GM23338 (cell line): Measurements from ENCODE around the gene EFCAB10. TPM values are rescaled to one million over a fixed set of nuclear protein-coding genes. Genes with fewer than 3 reads are reported as not detected.

Source experiments
- ATAC-seq: fragments of 200-7000 bp; cut with Tn5 transposase; 3 replicates; pipeline ENCODE4 v1.9.1; 2020
- DNase-seq: peaks from one replicate; pipeline ENCODE4 v3.0.0-alpha.2; 2015; ENCODE audit warnings: low spot score
- H2AFZ ChIP-seq: fragments of 200-600 bp; sonication (generic); 2 replicates; pipeline ENCODE4 v1.8.0; 2016; ENCODE audit warnings: antibody characterized with exemption, mild to moderate bottlenecking, moderate library complexity
- H3F3A ChIP-seq: fragments of 200-600 bp; sonication (generic); replicated peaks from 2 replicates; pipeline ENCODE4 v1.8.0; 2017; ENCODE audit warnings: antibody characterized with exemption, mixed run types, low read depth
- H3K27ac ChIP-seq: fragments of 200-600 bp; sonication (generic); 2 replicates; pipeline ENCODE4 v1.6.1; 2016; ENCODE audit warnings: low read depth
- H3K27me3 ChIP-seq: fragments of 200-600 bp; sonication (generic); 2 replicates; pipeline ENCODE4 v1.8.0; 2016; ENCODE audit warnings: mild to moderate bottlenecking, mixed run types, moderate library complexity; ENCODE audit not compliant: insufficient read depth
- H3K36me3 ChIP-seq: fragments of 200-600 bp; sonication (generic); 2 replicates; pipeline ENCODE4 v1.8.0; 2016; ENCODE audit warnings: mild to moderate bottlenecking; ENCODE audit not compliant: insufficient read depth
- H3K4me1 ChIP-seq: fragments of 200-600 bp; sonication (generic); 2 replicates; pipeline ENCODE4 v1.8.0; 2016; ENCODE audit warnings: mild to moderate bottlenecking, moderate library complexity; ENCODE audit not compliant: insufficient read depth
- H3K4me2 ChIP-seq: fragments of 200-600 bp; sonication (generic); 2 replicates; pipeline ENCODE4 v1.7.1; 2017; ENCODE audit warnings: mixed run types
- H3K4me3 ChIP-seq: fragments of 200-600 bp; sonication (generic); 2 replicates; pipeline ENCODE4 v1.6.1; 2016; ENCODE audit warnings: mixed run types
- H3K79me2 ChIP-seq: fragments of 200-600 bp; sonication (generic); replicated peaks from 2 replicates; pipeline ENCODE4 v1.8.0; 2017; ENCODE audit warnings: mild to moderate bottlenecking; ENCODE audit not compliant: insufficient read depth
- H3K9me2 ChIP-seq: fragments of 200-600 bp; sonication (generic); 2 replicates; pipeline ENCODE4 v1.8.0; 2017; ENCODE audit not compliant: insufficient read depth
- H4K20me1 ChIP-seq: fragments of 200-600 bp; sonication (generic); replicated peaks from 2 replicates; pipeline ENCODE4 v1.8.0; 2017; ENCODE audit warnings: mild to moderate bottlenecking; ENCODE audit not compliant: insufficient read depth
- H3K27ac Mint-ChIP-seq: 2 replicates; pipeline ENCODE4 v1.8.0; 2020; ENCODE audit warnings: inconsistent platforms, mild to moderate bottlenecking, moderate library complexity, mixed read lengths
- H3K27me3 Mint-ChIP-seq: 3 replicates; pipeline ENCODE4 v1.8.0; 2022; ENCODE audit warnings: low read depth, mild to moderate bottlenecking, moderate library complexity, mixed read lengths, inconsistent platforms; ENCODE audit not compliant: insufficient read depth, poor library complexity
- H3K36me3 Mint-ChIP-seq: 3 replicates; pipeline ENCODE4 v1.8.0; 2021; ENCODE audit warnings: low read depth, mild to moderate bottlenecking, inconsistent platforms, moderate library complexity, mixed read lengths
- H3K4me1 Mint-ChIP-seq: 3 replicates; pipeline ENCODE4 v1.8.0; 2020; ENCODE audit warnings: mild to moderate bottlenecking, inconsistent platforms, mixed read lengths
- H3K4me3 Mint-ChIP-seq: 3 replicates; pipeline ENCODE4 v1.8.0; 2021; ENCODE audit warnings: moderate library complexity, mild to moderate bottlenecking, inconsistent platforms, mixed read lengths
- H3K9me3 Mint-ChIP-seq: 3 replicates; pipeline ENCODE4 v1.8.0; 2020; ENCODE audit warnings: moderate library complexity, mild to moderate bottlenecking, inconsistent platforms, mixed read lengths
- CREB1 ChIP-seq: fragments of 250-450 bp; sonication (Bioruptor Pico); IDR thresholded peaks from 2 replicates; pipeline ENCODE4 v1.5.0; 2020; ENCODE audit warnings: low read depth, mild to moderate bottlenecking, moderate library complexity
- EZH2 ChIP-seq: fragments of 200-600 bp; sonication (generic); IDR thresholded peaks from one replicate; pipeline ENCODE4 v1.8.0; 2017; ENCODE audit warnings: antibody characterized with exemption, mild to moderate bottlenecking, low read depth; ENCODE audit not compliant: unreplicated experiment
- EZH2phosphoT487 ChIP-seq: fragments of 200-600 bp; sonication (generic); IDR thresholded peaks from one replicate; pipeline ENCODE4 v1.8.1; 2018; ENCODE audit warnings: antibody characterized with exemption; ENCODE audit not compliant: unreplicated experiment
- JUNB ChIP-seq: IDR thresholded peaks from one replicate; pipeline ENCODE4 v1.6.1; 2016; ENCODE audit warnings: antibody characterized with exemption; ENCODE audit not compliant: unreplicated experiment
- NANOG ChIP-seq: IDR thresholded peaks from 2 replicates; pipeline ENCODE4 v1.6.1; 2016; ENCODE audit warnings: antibody characterized with exemption, borderline replicate concordance
- POLR2AphosphoS5 ChIP-seq: IDR thresholded peaks from 2 replicates; pipeline ENCODE4 v1.6.1; 2016; ENCODE audit warnings: antibody characterized with exemption, low read depth
- STAT1 ChIP-seq: IDR thresholded peaks from one replicate; pipeline ENCODE4 v1.6.1; 2016; ENCODE audit warnings: antibody characterized with exemption; ENCODE audit not compliant: unreplicated experiment
- ZNF114 ChIP-seq: fragments of 250-450 bp; sonication (Bioruptor Pico); IDR thresholded peaks from 2 replicates; pipeline ENCODE4 v1.5.0; 2020; ENCODE audit warnings: mild to moderate bottlenecking, moderate library complexity
- ZNF331 ChIP-seq: fragments of 250-450 bp; sonication (Bioruptor Pico); IDR thresholded peaks from 2 replicates; pipeline ENCODE4 v1.5.0; 2020; ENCODE audit warnings: low read depth, mild to moderate bottlenecking, moderate library complexity
- polyA plus RNA-seq: library from polyadenylated mRNA; unstranded; fragments of >200 nt; fragmentation: Nextera tagmentation; extraction: Ambion mirVana; gene quantifications from 2 replicates; pipeline ENCODE4 v1.2.1, GENCODE V29; 2016
- total RNA-seq: library from RNA; depleted of rRNA; stranded (reverse); fragments of >200 nt; shearing (Covaris generic); gene quantifications from 2 replicates; pipeline ENCODE4 v1.2.3, GENCODE V29; 2014
- TF ChIP-seq, protein P1 (sequence below): IDR thresholded peaks from one replicate; pipeline ENCODE4 v1.6.1; 2018; ENCODE audit warnings: antibody characterized with exemption; ENCODE audit not compliant: unreplicated experiment
- TF ChIP-seq, protein P2 (sequence below), 2 experiments: fragments of 200-600 bp in 1 of 2; sonication (generic) in 1 of 2; conservative IDR thresholded peaks; 2 replicates each; pipeline versions ENCODE4 v1.5.1 to v1.6.1; 2016 to 2017; ENCODE audit warnings: antibody characterized with exemption in 2 of 2, low read depth in 2 of 2, mild to moderate bottlenecking in 2 of 2, moderate library complexity in 1 of 2
- TF ChIP-seq, protein P3 (sequence below): IDR thresholded peaks from 2 replicates; pipeline ENCODE4 v1.6.1; 2016; ENCODE audit warnings: antibody characterized with exemption
- TF ChIP-seq, protein P4 (sequence below): fragments of 250-450 bp; sonication (Bioruptor Pico); IDR thresholded peaks from 2 replicates; pipeline ENCODE4 v1.5.0; 2020; ENCODE audit warnings: mild to moderate bottlenecking, moderate library complexity

EFCAB10 gene
- total and polyA plus RNA-seq, 2 experiments from 2014 or later = 4.7 to 10.3 TPM

DNA sequence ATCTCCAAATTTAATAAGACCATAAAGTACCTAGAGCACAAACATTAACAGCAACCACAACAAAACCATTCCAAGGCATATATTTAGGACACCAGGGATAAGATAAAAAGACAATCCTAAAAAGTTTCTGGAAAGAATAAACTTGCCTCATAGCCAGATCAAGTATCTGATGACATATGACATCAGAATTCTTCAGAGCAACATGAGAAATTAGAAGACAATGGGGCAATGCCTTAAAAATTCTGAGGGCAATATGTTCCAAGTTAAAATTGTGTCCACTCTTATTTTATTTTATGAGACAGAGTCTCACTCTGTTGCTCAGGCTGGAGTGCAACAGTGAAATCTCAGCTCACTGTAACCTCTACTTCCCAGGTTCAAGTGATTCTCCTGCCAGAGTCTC, 2.8 kb downstream of the EFCAB10 start:
- Mint-ChIP-seq H3K27ac (no peak overlapping the region), H3K4me1 (peaks cover 24% of the 10 kb centered on the region), H3K9me3 (peaks cover 6% of the 10 kb centered on the region; the same call in 2 of the 3 replicates), H3K27me3 (peaks cover 11% of the 10 kb centered on the region), H3K36me3 (peaks cover 3% of the 10 kb centered on the region; the same call in 2 of the 3 replicates), H3K4me3 (no peak overlapping the region)
- TF ChIP-seq, protein P1, sequence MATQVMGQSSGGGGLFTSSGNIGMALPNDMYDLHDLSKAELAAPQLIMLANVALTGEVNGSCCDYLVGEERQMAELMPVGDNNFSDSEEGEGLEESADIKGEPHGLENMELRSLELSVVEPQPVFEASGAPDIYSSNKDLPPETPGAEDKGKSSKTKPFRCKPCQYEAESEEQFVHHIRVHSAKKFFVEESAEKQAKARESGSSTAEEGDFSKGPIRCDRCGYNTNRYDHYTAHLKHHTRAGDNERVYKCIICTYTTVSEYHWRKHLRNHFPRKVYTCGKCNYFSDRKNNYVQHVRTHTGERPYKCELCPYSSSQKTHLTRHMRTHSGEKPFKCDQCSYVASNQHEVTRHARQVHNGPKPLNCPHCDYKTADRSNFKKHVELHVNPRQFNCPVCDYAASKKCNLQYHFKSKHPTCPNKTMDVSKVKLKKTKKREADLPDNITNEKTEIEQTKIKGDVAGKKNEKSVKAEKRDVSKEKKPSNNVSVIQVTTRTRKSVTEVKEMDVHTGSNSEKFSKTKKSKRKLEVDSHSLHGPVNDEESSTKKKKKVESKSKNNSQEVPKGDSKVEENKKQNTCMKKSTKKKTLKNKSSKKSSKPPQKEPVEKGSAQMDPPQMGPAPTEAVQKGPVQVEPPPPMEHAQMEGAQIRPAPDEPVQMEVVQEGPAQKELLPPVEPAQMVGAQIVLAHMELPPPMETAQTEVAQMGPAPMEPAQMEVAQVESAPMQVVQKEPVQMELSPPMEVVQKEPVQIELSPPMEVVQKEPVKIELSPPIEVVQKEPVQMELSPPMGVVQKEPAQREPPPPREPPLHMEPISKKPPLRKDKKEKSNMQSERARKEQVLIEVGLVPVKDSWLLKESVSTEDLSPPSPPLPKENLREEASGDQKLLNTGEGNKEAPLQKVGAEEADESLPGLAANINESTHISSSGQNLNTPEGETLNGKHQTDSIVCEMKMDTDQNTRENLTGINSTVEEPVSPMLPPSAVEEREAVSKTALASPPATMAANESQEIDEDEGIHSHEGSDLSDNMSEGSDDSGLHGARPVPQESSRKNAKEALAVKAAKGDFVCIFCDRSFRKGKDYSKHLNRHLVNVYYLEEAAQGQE = no peak
- TF ChIP-seq ZNF331 (no peak), NANOG (no peak), EZH2 (no peak), STAT1 (no peak), EZH2phosphoT487 (no peak), ZNF114 (CRISPR knock-in tag) (no peak), CREB1 (no peak), POLR2AphosphoS5 (no peak), JUNB (no peak)
- TF ChIP-seq, protein P2, sequence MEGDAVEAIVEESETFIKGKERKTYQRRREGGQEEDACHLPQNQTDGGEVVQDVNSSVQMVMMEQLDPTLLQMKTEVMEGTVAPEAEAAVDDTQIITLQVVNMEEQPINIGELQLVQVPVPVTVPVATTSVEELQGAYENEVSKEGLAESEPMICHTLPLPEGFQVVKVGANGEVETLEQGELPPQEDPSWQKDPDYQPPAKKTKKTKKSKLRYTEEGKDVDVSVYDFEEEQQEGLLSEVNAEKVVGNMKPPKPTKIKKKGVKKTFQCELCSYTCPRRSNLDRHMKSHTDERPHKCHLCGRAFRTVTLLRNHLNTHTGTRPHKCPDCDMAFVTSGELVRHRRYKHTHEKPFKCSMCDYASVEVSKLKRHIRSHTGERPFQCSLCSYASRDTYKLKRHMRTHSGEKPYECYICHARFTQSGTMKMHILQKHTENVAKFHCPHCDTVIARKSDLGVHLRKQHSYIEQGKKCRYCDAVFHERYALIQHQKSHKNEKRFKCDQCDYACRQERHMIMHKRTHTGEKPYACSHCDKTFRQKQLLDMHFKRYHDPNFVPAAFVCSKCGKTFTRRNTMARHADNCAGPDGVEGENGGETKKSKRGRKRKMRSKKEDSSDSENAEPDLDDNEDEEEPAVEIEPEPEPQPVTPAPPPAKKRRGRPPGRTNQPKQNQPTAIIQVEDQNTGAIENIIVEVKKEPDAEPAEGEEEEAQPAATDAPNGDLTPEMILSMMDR (conservative IDR thresholded peaks at IDR 0.05; ENCODE audit: low read depth in 2 of 2) = no peak
- TF ChIP-seq, protein P3, sequence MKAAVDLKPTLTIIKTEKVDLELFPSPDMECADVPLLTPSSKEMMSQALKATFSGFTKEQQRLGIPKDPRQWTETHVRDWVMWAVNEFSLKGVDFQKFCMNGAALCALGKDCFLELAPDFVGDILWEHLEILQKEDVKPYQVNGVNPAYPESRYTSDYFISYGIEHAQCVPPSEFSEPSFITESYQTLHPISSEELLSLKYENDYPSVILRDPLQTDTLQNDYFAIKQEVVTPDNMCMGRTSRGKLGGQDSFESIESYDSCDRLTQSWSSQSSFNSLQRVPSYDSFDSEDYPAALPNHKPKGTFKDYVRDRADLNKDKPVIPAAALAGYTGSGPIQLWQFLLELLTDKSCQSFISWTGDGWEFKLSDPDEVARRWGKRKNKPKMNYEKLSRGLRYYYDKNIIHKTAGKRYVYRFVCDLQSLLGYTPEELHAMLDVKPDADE = no peak
- TF ChIP-seq, protein P4, sequence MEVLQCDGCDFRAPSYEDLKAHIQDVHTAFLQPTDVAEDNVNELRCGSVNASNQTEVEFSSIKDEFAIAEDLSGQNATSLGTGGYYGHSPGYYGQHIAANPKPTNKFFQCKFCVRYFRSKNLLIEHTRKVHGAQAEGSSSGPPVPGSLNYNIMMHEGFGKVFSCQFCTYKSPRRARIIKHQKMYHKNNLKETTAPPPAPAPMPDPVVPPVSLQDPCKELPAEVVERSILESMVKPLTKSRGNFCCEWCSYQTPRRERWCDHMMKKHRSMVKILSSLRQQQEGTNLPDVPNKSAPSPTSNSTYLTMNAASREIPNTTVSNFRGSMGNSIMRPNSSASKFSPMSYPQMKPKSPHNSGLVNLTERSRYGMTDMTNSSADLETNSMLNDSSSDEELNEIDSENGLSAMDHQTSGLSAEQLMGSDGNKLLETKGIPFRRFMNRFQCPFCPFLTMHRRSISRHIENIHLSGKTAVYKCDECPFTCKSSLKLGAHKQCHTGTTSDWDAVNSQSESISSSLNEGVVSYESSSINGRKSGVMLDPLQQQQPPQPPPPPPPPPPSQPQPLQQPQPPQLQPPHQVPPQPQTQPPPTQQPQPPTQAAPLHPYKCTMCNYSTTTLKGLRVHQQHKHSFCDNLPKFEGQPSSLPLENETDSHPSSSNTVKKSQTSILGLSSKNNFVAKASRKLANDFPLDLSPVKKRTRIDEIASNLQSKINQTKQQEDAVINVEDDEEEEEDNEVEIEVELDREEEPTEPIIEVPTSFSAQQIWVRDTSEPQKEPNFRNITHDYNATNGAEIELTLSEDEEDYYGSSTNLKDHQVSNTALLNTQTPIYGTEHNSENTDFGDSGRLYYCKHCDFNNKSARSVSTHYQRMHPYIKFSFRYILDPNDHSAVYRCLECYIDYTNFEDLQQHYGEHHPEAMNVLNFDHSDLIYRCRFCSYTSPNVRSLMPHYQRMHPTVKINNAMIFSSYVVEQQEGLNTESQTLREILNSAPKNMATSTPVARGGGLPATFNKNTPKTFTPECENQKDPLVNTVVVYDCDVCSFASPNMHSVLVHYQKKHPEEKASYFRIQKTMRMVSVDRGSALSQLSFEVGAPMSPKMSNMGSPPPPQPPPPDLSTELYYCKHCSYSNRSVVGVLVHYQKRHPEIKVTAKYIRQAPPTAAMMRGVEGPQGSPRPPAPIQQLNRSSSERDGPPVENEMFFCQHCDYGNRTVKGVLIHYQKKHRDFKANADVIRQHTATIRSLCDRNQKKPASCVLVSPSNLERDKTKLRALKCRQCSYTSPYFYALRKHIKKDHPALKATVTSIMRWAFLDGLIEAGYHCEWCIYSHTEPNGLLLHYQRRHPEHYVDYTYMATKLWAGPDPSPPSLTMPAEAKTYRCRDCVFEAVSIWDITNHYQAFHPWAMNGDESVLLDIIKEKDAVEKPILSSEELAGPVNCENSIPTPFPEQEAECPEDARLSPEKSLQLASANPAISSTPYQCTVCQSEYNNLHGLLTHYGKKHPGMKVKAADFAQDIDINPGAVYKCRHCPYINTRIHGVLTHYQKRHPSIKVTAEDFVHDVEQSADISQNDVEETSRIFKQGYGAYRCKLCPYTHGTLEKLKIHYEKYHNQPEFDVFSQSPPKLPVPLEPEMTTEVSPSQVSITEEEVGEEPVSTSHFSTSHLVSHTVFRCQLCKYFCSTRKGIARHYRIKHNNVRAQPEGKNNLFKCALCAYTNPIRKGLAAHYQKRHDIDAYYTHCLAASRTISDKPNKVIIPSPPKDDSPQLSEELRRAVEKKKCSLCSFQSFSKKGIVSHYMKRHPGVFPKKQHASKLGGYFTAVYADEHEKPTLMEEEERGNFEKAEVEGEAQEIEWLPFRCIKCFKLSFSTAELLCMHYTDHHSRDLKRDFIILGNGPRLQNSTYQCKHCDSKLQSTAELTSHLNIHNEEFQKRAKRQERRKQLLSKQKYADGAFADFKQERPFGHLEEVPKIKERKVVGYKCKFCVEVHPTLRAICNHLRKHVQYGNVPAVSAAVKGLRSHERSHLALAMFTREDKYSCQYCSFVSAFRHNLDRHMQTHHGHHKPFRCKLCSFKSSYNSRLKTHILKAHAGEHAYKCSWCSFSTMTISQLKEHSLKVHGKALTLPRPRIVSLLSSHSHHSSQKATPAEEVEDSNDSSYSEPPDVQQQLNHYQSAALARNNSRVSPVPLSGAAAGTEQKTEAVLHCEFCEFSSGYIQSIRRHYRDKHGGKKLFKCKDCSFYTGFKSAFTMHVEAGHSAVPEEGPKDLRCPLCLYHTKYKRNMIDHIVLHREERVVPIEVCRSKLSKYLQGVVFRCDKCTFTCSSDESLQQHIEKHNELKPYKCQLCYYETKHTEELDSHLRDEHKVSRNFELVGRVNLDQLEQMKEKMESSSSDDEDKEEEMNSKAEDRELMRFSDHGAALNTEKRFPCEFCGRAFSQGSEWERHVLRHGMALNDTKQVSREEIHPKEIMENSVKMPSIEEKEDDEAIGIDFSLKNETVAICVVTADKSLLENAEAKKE (CRISPR knock-in tag) = no peak
- no peak for ATAC-seq
- H3K27me3 ChIP-seq = no peaks in the 10 kb centered on the region
- no peaks in the 10 kb centered on the region; the same call in 1 of the 2 replicates for H4K20me1 ChIP-seq
- no peaks in the 10 kb centered on the region; the same call in 1 of the 2 replicates for H3K4me1 ChIP-seq
- H3F3A ChIP-seq = no peaks in the 10 kb centered on the region
- no peaks in the 10 kb centered on the region for H3K9me2 ChIP-seq
- H3K4me3 ChIP-seq = no peak overlapping the region
- no peak overlapping the region for H2AFZ ChIP-seq
- no peaks in the 10 kb centered on the region for H3K79me2 ChIP-seq
- no peak overlapping the region for H3K27ac ChIP-seq
- H3K36me3 ChIP-seq = no peaks in the 10 kb centered on the region
- no peak for DNase-seq
- H3K4me2 ChIP-seq = no peak overlapping the region
